Uterus (tissue), 4 donors: ENCODE data around the gene B4GALT4. TPM values are rescaled to one million over a fixed set of nuclear protein-coding genes. Genes with fewer than 3 reads are reported as not detected.

Experiments
- DNase-seq, 2 donors: peaks; one replicate each; pipeline ENCODE4 v3.0.0-alpha.2; 2019 to 2020
- H3K27ac ChIP-seq, 2 donors: fragments of 200-600 bp; sonication (generic); 1 replicate in 1 of 2; 2 replicates in 1 of 2; pipeline ENCODE4 v1.5.1; 2016 to 2018
- H3K27me3 ChIP-seq, 2 donors: fragments of 200-600 bp; sonication (generic); one replicate each; pipeline ENCODE4 v1.5.1; 2018 to 2019; ENCODE audit warnings: control low read depth in 1 of 2
- H3K36me3 ChIP-seq, 2 donors: fragments of 200-600 bp; sonication (generic); one replicate each; pipeline ENCODE4 v1.5.1; 2019; ENCODE audit warnings: control low read depth in 1 of 2
- H3K4me1 ChIP-seq, 2 donors: fragments of 200-600 bp; sonication (generic); one replicate each; pipeline ENCODE4 v1.5.1; 2018 to 2019; ENCODE audit warnings: control low read depth in 1 of 2
- H3K4me3 ChIP-seq, 2 donors: fragments of 200-600 bp; sonication (generic); 1 replicate in 1 of 2; 2 replicates in 1 of 2; pipeline ENCODE4 v1.5.1; 2018 to 2019; ENCODE audit warnings: mild to moderate bottlenecking in 1 of 2
- H3K9me3 ChIP-seq, 2 donors: fragments of 200-600 bp; sonication (generic); one replicate each; pipeline ENCODE4 v1.5.1; 2019; ENCODE audit warnings: control low read depth in 1 of 2
- CTCF ChIP-seq, 4 experiments: fragments of 200-600 bp in 2 of 4; fragments of 450-650 bp in 2 of 4; sonication (generic) in 2 of 4; IDR thresholded peaks; one replicate each; pipeline ENCODE4 v1.5.1; 2016 to 2019; ENCODE audit warnings: antibody characterized with exemption in 4 of 4, mild to moderate bottlenecking in 2 of 4, moderate library complexity in 1 of 4
- POLR2A ChIP-seq, 2 donors: fragments of 450-650 bp; IDR thresholded peaks; one replicate each; pipeline ENCODE4 v1.6.1; 2016; ENCODE audit warnings: antibody characterized with exemption in 2 of 2, mild to moderate bottlenecking in 1 of 2, moderate library complexity in 1 of 2
- intact Hi-C: fragments of 100-400 bp; cut with DNase I; formaldehyde crosslinking; loops from one replicate; pipeline ENCODE4 v1.15.1; 2023; ENCODE audit warnings: low total_unique reads
- total RNA-seq, 4 donors: library from RNA; depleted of rRNA in 3 of 4; stranded (reverse); fragments of >200 nt in 3 of 4; gene quantifications; one replicate each; pipeline versions ENCODE4 v1.1.0 to v1.2.4, GENCODE V29; 2014 to 2023
- donor health status: DM: yes; HTN: yes; CAD: no.

The B4GALT4 gene
- total RNA-seq, 4 donors from 2014 or later, result 21.6 to 74.1 (median 49.8) TPM

GRCh38 chr3:119221779-119222320 lies 18.8 kb downstream of the B4GALT4 start:
- intact Hi-C loops, result no loop called here
- no peak overlapping the region for H3K4me3 ChIP-seq
- TF ChIP-seq POLR2A (IDR thresholded peaks at IDR 0.05) (no peak), CTCF (IDR thresholded peaks at IDR 0.05) (no peak)
- no peak for DNase-seq
- H3K4me1 ChIP-seq, result no peaks in the 10 kb centered on the region
- H3K27ac ChIP-seq, result no peak overlapping the region
- H3K36me3 ChIP-seq, result no peaks in the 10 kb centered on the region
- no peaks in the 10 kb centered on the region for H3K27me3 ChIP-seq
- H3K9me3 ChIP-seq, result no peaks in the 10 kb centered on the region

- Histone ChIP-seq H3K27ac (no peak overlapping the region), H3K4me1 (no peaks in the 10 kb centered on the region), H3K4me3 (no peak overlapping the region), H3K27me3 (no peaks in the 10 kb centered on the region), H3K9me3 (no peaks in the 10 kb centered on the region), H3K36me3 (no peaks in the 10 kb centered on the region)
- no peak for DNase-seq
- intact Hi-C loops, result no loop called here
- TF ChIP-seq POLR2A (IDR thresholded peaks at IDR 0.05), result no peak
- no peak for TF ChIP-seq CTCF (IDR thresholded peaks at IDR 0.05)
Measured at GRCh38 chr3:119220970-119221667, 19.6 kb downstream of the B4GALT4 start.

- H3K4me3 ChIP-seq, result no peak overlapping the region
- no peak overlapping the region for H3K27ac ChIP-seq
- H3K4me1 ChIP-seq, result no peaks in the 10 kb centered on the region
- no peaks in the 10 kb centered on the region for H3K9me3 ChIP-seq
- H3K36me3 ChIP-seq, result no peaks in the 10 kb centered on the region
- no peak for DNase-seq
- TF ChIP-seq POLR2A (IDR thresholded peaks at IDR 0.05), result no peak
- TF ChIP-seq CTCF (IDR thresholded peaks at IDR 0.05), result no peak
- intact Hi-C loops, result no loop called here
- no peaks in the 10 kb centered on the region for H3K27me3 ChIP-seq
Measured at GRCh38 chr3:119220198-119220597, 20.5 kb downstream of the B4GALT4 start.

- Histone ChIP-seq H3K4me3 (no peak overlapping the region), H3K4me1 (no peaks in the 10 kb centered on the region), H3K27ac (no peak overlapping the region), H3K9me3 (no peaks in the 10 kb centered on the region), H3K27me3 (no peaks in the 10 kb centered on the region), H3K36me3 (no peaks in the 10 kb centered on the region)
- intact Hi-C loops, result no loop called here
- no peak for TF ChIP-seq CTCF (IDR thresholded peaks at IDR 0.05)
- TF ChIP-seq POLR2A (IDR thresholded peaks at IDR 0.05), result no peak
- DNase-seq, result no peak
Measured at GRCh38 chr3:119219069-119219468, 21.6 kb downstream of the B4GALT4 start.

GRCh38 chr3:119211803-119212202 lies 28.9 kb downstream of the B4GALT4 start:
- no peaks in the 10 kb centered on the region for H3K36me3 ChIP-seq
- DNase-seq, result no peak
- H3K27ac ChIP-seq, result no peak overlapping the region

More at GRCh38 chr3:119211803-119212202, 28.9 kb downstream of the B4GALT4 start:
- intact Hi-C loops, result no loop called here
- no peaks in the 10 kb centered on the region for H3K9me3 ChIP-seq
- TF ChIP-seq POLR2A (IDR thresholded peaks at IDR 0.05) (no peak), CTCF (IDR thresholded peaks at IDR 0.05) (no peak)
- no peaks in the 10 kb centered on the region for H3K4me1 ChIP-seq
- no peak overlapping the region for H3K4me3 ChIP-seq
- no peaks in the 10 kb centered on the region for H3K27me3 ChIP-seq
